HG03442 (cell line): ENCODE results near the gene DYSF.
"Not testable (repeated sequence)": the region's sequence is repeated elsewhere in the genome, so short reads cannot be mapped to it uniquely, and the experiment has no call there.

ENCODE experiments used
- ATAC-seq: cut with Tn5 transposase; IDR thresholded peaks from one replicate; pipeline ENCODE4 v1.9.1; 2021; ENCODE audit warnings: mild to moderate bottlenecking, moderate library complexity; ENCODE audit not compliant: unreplicated experiment

DYSF gene

DNA sequence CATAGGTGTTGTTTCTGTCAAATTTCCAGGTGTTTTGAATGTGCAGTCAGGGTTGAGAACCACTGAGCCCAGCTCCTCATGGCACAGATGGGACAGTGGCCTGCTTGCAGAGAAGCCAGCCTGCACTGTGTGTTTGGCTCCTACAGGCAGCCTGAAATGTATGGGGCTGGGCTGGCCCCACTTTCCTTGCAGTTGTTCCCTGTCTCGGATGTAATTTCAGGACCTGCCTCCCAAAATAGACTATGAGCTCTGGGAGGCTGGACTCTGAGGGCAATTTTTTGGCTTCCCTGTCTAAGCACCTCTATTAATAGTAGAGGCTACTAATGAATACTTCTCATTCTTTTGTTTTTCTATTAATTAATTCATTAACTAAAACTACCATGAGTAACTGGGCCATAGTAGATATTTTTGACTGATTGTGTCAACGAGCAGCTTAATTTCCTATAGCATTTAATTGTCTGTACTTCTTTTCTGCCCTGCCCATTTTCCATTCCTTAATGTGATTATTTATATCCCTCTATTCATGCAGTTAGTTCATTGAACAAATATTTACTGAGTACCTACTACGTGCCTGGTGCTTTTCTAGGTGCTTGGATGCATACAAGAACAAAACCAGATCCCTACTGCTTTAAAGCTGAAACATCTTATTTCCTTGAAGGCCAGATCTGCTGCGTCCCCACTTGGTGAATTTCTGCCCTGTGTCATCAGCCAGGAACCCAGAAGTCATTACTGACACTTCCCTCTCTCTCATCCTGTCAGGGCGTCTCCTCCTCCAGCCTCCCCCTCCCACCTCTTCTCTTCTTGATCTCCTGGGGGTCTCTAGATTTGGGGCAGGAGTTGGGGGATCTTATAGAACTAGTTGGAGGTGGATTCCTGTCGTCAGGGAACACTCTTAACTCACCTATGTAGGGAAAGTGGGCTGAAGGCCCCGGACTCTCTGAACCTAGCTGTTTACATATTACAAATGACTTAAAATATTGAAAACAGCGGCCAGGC is 16.3 kb downstream of the DYSF start:
- no peak for ATAC-seq

DNA sequence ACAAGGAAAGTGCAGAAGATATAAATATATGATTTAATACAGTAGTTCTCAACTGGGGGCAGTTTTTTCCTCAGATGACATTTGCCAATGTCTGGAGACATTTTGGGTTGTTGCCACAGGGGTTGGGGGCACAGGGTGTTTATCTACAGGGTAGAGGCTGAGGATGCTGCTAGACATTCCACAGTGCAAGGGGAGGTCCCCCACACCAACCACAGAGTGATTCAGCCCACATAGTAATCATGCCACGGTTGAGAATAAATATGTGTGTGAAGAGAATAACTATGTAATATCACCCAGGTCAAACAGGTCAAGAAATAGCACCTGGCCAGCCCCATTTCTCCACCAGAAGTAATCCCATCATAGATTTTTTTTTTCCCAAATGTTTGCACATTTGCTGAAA is 17.9 kb downstream of the DYSF start:
- ATAC-seq, result no peak

DNA sequence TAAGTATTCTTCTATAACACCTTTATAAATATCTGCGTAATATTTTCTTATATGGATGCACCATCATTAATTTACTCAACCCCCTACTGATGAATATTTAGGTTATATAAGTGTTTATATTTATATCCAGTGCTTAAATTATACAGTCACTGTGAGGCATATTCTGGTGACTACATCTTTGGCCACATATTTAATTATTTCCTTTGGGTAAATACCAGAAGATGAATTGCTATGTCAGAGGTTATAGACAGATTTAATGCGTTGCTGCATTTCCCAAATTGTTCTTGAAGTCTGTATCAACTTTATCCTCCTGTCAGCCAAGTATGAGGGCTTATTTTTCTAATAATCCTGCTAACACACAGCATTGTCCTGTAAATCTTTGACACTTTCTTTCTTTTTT is 18.7 kb downstream of the DYSF start:
- ATAC-seq, result no peak

DNA sequence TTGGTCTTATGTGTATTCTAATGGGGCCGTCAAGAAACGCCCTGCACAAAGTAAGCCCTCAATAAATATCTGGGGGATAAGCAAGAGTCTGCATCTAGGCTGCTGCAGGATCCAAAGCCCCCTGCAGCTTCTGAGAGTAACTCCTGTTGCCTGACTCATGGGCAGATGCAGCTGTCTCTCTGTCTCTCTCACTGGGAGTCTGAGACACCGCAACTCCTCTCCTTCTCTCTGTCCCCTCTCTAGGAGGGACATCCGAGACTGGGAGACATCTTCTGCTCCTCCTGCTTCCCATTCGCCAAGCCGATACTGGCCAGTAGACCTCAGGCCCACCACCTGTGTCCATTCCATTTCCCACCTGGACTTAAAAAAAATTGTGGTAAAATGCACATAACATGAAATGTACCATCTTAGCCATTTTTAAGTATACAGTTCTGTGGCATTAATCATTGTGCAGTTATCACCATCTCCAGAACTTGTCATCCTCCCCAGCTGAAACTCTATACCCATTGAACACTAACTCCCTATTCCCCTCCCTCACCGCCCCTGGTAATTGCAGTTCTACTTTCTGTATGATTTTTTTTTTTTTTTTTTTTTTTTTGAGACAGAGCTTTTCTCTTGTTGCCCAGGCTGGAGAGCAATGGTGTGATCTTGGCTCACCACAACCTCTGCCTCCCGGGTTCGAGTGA is 20.1 kb downstream of the DYSF start:
- no peak for ATAC-seq

DNA sequence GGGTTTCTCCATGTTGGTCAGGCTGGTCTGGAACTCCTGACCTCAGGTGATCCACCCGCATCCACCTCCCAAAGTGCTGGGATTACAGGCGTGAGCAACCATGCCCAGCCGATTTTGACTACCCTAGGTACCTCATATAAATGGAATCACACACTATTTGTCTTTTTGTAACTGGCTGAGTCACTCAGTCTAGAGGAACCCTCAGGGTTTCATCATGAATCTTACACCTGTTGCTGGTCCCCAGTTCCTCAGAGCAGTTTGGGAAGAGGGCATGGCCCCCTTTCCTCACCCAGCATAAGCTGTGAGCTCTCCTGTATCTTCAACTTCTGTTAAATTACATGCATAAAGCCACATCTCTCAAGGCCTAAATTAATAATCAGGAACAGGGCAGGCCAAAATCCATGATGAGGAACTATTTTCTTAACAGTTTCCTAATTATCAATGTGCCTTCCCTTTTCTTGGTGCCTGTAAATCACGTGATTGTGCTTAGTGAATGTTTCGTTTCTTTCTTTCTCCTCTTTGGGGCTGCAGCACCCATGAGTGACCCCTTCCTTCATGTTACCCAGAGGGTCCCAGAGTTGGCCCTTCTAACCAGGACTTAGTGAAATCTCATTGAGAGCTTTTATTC is 20.9 kb downstream of the DYSF start:
- no peak for ATAC-seq

DNA sequence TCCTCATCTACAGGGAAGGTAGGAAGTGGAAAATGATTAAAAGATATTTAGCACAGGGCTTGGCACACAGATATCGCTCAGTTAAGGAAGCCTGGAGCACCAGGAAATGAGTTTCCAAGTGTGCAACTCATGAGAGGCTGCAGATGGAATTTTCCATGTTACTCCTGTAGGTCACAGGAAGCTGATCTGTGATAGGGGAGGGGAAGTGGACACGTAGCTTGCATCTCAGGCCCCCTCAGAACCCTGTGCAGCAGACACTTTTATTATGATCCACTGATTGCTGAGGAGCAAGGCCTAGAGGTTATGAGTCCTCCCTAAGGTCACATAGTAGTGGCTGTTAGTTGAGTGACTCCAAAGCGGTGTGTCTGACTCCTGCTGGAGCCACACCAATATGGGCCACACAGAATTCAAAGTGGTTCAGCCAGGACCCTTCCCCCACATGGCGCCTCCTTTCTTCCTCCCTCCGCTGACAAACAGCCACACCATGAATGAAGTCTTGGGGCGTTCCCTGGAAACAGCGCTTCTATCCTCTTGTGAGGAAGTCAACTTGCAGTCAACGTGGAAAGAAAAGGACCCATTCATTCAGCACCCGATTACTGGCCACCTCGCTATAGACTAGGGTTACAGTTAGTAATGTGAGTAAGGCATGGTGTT is 21.5 kb downstream of the DYSF start:
- ATAC-seq, result no peak

DNA sequence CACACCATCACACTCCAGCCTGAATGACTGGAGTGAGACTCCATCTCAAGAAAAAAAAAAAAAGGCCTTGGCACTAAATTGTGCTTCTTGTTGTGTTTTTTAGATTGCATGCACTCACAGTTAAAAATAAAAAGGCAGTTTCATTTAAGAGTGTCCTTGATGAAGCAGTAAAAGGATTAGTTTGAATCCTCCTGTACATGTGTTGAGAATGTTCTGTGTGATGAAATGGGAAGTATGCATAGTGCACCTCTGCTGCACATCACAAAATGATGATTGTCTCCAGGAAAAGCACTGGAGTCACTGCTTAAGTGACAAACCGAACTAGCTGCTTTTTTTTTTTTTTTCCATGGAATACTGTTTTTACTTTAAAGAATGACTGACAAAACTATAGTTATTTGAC is 23.1 kb downstream of the DYSF start:
- ATAC-seq, result no peak

DNA sequence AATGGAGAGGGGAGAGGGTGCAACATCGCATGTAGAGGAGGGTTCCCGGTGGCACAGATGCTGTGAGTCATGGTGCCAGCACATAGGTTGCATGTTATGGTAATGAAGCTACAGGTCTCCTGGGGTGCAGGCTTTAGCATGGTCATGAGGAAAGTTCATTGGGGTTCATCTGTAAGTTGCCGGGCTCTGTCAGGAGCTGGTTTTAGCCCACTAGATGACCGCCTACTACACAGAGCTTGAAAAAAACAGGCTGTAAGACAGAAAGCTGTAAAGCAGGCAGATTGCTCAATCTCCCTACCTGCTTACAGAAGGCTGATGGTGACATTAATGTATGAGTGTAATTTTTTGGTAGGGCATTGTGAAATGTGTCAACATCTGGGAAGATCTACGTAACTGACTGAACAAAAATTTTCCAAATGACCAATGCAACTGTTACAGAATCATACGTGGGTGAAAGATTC is 23.9 kb downstream of the DYSF start:
- no peak for ATAC-seq

DNA sequence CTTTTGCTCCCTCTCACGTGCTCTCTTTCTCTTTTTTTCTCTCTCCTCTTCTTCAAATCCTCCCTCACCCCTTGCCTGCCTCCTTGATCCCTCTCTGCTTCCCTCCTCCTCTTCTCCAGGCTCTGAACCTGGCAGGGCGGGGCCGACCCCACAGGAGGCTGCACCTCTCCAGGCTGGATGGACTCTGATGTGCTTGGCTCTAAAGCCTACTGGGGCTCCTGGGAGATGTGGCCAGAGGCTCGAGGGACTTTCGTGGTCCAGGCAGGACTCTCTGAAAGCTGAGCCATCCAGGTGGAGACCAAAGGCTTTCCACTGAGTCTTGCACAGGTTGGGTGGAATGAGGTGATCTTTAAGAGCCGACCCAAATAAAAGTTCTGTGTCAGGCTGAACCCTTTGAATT is 25.4 kb downstream of the DYSF start:
- ATAC-seq, result no peak

DNA sequence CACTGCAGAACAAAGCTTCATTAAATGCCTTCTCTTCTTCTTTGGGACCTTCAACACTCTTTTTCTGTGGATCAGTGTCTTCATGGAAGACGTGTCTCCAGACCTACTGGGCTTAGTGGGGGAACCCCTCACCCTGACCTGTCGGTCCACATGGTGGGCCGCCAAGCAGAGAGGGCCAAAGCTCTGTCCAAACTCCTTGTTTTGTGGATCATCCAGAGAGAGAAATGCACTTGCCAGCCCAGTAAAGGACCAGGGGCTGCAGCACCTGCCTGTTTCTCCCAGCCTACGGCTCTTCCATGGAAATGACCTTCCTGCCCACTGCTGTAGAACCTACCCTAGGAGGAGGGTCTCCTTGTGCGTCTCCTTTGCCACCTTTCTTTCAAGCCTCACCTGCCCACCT is 25.9 kb downstream of the DYSF start:
- no peak for ATAC-seq

DNA sequence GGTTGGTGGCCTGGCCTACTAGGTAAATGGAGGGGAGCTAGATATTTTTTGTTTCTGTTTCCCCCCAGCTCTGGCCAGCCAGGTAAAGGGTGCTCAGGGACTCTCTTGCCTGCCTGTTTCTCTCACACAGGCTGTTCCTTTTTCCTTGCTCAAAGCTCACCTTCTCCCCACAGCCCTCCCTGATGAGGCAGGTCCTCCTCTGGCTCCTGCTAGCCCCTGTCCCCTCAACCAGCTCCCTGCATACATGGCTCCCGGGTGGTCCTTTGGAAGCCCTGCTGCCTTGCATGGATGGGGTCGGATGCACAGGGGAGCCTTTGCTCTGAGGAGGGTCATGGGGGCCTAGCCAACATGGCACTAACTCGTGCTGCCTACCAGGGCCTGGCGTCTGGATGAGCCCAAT is 27.8 kb downstream of the DYSF start:
- ATAC-seq, result no peak

DNA sequence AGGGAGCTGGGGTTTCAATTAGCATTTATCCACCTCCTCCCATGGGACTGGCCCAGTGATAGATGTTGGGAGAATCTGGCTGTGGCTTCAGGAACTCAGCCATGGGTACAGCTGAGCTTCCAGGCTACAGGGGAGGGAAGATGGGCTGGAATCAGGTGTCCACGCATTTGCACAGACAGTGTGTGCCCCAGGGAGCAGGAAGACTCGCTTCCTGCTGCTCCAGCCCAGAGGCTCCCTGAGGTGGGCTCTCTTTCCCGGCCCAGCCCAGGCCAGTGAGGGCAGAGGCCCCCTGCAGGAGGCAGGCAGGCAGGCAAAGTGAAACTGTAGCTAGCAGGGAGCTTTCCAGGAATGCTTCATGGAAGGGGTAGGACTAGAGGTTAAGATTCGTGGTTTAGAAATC is 28.7 kb downstream of the DYSF start:
- ATAC-seq, result no peak

DNA sequence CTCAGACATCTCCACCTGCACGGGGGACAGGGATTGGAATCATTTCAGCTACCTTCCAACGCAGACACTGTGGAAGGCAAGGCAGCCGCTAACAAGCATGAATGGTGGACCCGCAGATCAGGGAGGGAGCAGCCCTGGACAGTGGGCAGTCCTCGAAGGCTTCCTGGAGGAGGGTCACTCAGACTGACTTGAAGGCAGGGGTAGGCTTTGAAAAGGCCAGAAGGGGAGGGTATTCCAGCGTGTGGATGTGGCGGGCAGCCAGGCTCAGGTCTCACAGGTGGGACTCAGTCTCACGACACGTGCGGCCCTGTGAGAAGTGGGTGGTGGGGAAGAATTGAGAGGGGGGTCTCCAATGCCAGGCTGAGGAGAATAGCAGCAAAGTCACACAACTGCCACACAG is 29.9 kb downstream of the DYSF start:
- ATAC-seq, result no peak

DNA sequence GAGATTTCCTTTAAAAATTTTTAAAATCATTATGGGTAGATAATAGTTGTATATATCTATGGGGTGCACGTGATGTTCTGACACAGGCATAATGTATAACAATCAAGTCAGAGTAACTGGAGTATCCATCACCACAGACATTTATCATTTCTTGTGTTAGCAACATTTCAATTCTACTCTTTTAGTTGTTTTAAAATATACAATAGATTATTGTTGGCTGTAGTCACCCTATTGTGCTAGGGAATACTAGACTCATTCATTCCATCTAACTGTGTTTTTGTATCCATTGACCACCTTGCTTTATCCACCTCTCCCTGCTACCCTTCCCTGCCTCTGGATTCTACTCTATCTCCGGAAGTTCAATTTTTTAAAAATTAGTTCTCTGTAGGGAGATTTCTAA is 31.0 kb downstream of the DYSF start:
- ATAC-seq, result no peak

DNA sequence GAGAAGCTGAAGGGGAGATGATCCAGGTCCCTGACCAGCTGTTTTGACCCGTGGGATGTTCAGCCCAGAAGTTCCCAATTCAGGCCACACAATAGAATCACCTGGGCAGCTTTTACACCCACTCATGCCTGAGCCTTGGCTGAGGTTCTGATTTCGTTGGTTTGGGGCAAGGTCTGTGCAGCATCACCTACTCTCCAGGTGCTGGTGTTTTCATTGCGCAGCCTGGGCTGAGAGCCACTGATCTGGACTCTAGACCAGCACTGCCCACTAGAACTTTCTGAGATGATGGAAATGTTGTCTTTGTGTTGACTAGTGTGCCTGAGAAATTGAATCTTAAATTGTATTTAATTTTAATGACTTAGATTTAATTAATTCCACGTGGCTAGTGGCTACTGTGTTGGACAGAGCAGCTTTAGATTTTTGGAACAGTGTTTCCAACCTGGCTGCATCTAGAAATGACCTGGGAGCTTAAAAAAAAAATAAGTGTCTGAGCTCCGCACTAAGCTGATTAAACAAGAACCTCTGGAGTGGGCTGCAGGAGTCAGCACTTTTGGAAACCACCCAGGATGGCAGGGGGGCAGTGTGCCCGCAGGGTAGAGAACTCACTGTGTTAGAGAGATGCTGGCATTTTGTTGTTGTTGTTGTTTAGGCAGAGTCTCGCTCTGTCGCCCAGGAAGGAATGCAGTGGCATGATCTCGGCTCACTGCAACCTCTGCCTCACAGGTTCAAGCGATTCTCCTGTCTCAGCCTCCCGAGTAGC is 33.7 kb downstream of the DYSF start:
- no peak for ATAC-seq

DNA sequence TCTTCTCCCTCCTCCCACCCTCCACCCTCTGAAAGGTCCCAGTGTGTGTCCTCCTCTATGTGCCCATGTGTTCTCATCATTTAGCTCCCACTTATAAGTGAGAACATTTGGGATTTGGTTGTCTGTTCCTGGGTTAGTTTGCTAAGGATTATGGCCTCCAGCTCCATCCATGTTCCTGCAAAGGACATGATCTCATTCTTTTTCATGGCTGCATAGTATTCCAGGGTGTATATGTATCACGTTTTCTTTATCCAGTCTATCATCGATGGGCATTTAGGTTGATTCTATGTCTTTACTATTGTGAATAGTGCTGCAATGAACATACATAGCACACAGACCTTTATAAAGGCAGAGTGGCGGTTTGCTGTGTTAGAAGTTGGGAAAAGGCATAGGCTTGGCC is 38.2 kb downstream of the DYSF start:
- not testable (repeated sequence) for ATAC-seq

DNA sequence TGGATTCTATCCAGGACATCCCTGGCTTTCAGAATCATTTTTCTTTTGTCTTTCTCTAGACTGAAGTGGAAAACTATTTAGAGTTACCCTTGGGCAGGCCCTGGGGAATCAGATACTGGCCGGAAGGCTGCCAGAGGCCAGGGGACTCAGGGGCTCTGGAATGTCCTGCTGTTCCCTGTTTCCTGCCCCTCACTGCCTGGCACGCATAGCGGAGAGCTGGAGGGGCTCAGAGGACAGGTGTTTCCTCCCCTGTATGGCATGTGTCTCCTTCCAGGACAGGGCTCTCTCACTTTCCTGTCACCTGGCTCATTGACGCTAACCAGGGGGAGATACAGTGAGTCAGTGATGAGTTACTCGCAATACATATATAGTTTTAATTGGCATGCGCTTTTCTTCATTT is 38.8 kb downstream of the DYSF start:
- no peak for ATAC-seq

DNA sequence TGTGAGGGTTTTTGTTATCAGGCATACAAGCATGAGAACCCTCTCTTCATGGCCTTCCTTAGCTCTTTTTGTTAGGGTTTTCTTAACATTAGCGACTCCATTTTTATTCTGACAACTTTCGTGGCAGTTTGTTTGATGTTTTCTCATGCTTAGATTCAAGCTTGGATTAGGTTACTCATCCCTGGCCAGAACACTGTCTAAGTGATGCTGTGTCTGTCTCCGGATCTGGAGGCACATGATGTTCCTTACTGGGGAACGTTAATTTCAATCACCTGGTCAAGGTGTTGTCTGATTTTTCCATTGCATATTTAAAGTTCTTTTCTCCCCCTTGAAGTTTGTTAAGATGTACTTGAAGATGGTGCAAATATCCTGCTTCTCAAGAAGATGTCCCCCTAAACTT is 40.7 kb downstream of the DYSF start:
- ATAC-seq, result no peak

DNA sequence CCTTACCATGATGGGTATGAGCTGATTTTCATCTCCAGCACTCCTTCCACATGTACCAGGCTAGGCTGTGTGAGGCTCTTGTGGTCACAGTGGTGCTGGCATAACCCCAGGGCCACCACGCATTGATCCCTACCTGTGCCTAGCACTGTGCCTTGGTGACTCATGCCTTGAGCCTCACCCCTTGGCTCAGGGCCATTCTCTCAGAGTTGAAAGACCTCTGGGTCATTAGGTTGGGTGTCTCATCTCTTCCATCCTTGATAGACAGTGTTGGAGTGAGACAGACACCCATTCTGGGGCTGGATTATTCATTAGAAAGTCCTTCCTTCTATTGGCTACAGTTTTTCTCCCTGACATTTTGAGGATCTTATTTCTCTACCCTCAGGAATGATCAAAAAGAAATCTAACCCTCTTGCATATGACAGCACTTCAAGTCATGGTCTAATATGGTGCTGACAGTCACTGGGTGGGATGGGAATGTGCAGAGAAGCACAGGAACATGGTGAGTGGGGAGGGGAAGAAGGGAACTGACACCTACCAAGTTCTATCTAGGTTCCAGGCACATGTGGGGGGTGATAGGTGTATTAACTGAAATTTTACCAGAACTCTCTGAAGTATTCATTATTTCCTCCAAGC is 41.3 kb downstream of the DYSF start:
- no peak for ATAC-seq

DNA sequence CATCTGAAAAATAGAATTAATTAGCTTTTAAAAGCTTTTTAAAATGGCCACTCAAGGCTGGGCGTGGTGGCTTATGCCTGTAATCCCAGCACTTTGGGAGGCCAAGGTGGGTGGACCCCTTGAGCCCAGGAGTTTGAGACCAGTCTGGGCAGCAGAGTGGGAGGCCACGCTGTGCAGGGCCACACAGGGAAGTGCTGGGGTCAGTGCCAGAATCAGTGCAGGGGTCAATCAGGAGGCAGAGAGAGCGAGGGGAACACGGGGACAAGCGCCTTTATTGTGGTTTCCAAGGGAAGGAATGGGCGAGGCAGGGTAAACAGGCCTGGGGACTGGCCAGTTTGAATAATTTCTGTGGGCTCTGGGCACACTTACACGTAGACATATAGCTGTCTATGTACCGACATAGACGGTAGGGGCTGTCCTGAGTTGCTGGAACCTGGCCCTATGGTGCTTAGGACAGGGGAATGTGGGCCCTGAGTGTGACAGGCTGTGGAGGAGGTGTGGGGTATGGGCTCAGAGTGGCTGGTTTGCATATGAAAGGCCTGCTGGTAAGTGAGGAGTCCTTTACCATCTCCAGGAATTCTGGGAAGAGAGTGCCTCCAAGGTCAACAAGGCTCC is 42.9 kb downstream of the DYSF start:
- ATAC-seq, result no peak
